ENCODE measurements around the gene NDE1. TPM values are rescaled to one million over a fixed set of nuclear protein-coding genes. Genes with fewer than 3 reads are reported as not detected.
"Not testable (repeated sequence)": the region's sequence is repeated elsewhere in the genome, so short reads cannot be mapped to it uniquely, and the experiment has no call there.

NDE1 gene
- total and polyA plus RNA-seq, 2 donors (not counting 3 experiments of a cell fraction or from before 2014, with no cell fraction given), result 28.0 to 90.2 TPM

GRCh38 chr16:15649311-15649710 lies 734 bp upstream of the NDE1 start:
- H3K9ac ChIP-seq (replicated peaks; ENCODE audit: extremely low read depth, insufficient read depth, low read length), result peak overlapping the region; percentile 48
- H3K4me1 ChIP-seq (ENCODE audit: control insufficient read depth, extremely low read depth, insufficient read depth, low read length), result peaks cover 14% of the 10 kb centered on the region
- H3K4me3 ChIP-seq (replicated peaks in 1 of 3; ENCODE audit: insufficient read depth in 1 of 3, low read depth in 1 of 3, low read length in 3 of 3), result peak overlapping the region in 1 of 3 experiments; percentile 47
- CTCF ChIA-PET; H3K27ac ChIP-seq (ENCODE audit: insufficient read depth, low read depth, low read length); dilution Hi-C loops (cut with MboI; ENCODE audit: extremely low pct_ligation_motif_present, low sequenced_read_pairs); H3K9me3 ChIP-seq (replicated peaks; ENCODE audit: control insufficient read depth, insufficient read depth, low read length); H3K27me3 ChIP-seq (ENCODE audit: control insufficient read depth in 2 of 2, insufficient read depth in 2 of 2, low read length in 2 of 2); BruUV-seq (replicated peaks); intact Hi-C loops (cut with micrococcal nuclease); H4K20me1 ChIP-seq (replicated peaks; ENCODE audit: control insufficient read depth, extremely low read depth, insufficient read depth, low read length); FAIRE-seq; H3K9me1 ChIP-seq (replicated peaks; ENCODE audit: control insufficient read depth, extremely low read depth, insufficient read depth, low read length); POLR2A ChIA-PET; H3K36me3 ChIP-seq (ENCODE audit: control insufficient read depth in 2 of 2, extremely low read depth in 1 of 2, insufficient read depth in 2 of 2, low read length in 2 of 2); DNase-seq (ENCODE audit: low read depth, low spot score): not testable (repeated sequence)
- H3K4me2 ChIP-seq (ENCODE audit: insufficient read depth, low read length), result peak overlapping the region; percentile 53
- H3K79me2 ChIP-seq (ENCODE audit: control insufficient read depth, insufficient read depth, low read length), result peaks cover 41% of the 10 kb centered on the region
- H2AFZ ChIP-seq (ENCODE audit: low read depth, low read length), result peak overlapping the region; percentile 29

DNA sequence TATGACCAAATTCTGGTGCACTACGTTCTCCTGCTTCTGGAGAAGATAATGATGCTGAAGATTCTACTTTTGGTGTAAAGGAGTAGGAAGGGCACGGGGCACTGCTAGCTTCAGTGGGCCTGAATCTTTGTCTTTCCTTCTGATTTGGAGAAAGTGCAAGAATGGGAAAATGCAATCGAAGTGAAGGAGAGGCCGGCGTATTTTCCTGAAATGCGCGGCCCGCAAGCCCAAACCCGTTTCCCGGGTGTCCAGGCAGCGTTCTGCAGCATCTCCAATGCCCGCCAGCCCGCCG lies 372 bp upstream of the NDE1 start:
- Histone ChIP-seq H4K20me1 (replicated peaks; ENCODE audit: control insufficient read depth, extremely low read depth, insufficient read depth, low read length) (no peaks in the 10 kb centered on the region), H3K27me3 (ENCODE audit: control insufficient read depth in 2 of 2, insufficient read depth in 2 of 2, low read length in 2 of 2) (peaks cover 0 to 2% of the 10 kb centered on the region in 2 experiments), H3K79me2 (ENCODE audit: control insufficient read depth, insufficient read depth, low read length) (peaks cover 44% of the 10 kb centered on the region), H3K4me2 (ENCODE audit: insufficient read depth, low read length) (peak overlapping the region; percentile 53), H3K27ac (ENCODE audit: insufficient read depth, low read depth, low read length) (no peak overlapping the region), H3K9ac (replicated peaks; ENCODE audit: extremely low read depth, insufficient read depth, low read length) (peak overlapping the region; percentile 48), H3K9me1 (replicated peaks; ENCODE audit: control insufficient read depth, extremely low read depth, insufficient read depth, low read length) (no peaks in the 10 kb centered on the region), H3K36me3 (ENCODE audit: control insufficient read depth in 2 of 2, extremely low read depth in 1 of 2, insufficient read depth in 2 of 2, low read length in 2 of 2) (no peaks in the 10 kb centered on the region), H3K9me3 (replicated peaks; ENCODE audit: control insufficient read depth, insufficient read depth, low read length) (no peaks in the 10 kb centered on the region), H3K4me3 (replicated peaks in 1 of 3; ENCODE audit: insufficient read depth in 1 of 3, low read depth in 1 of 3, low read length in 3 of 3) (peak overlapping the region; percentile 21 to 47 (median 40)), H2AFZ (ENCODE audit: low read depth, low read length) (peak overlapping the region; percentile 29), H3K4me1 (ENCODE audit: control insufficient read depth, extremely low read depth, insufficient read depth, low read length) (peaks cover 14% of the 10 kb centered on the region)
- POLR2A ChIA-PET, result no interaction called here
- BruUV-seq (replicated peaks), result no TSS peak
- CTCF ChIA-PET, result no interaction called here
- TF ChIP-seq JUN (IDR thresholded peaks at IDR 0.05; ENCODE audit: borderline replicate concordance, insufficient read depth, insufficient read length, low read depth) (no peak), POLR2A (IDR thresholded peaks at IDR 0.05; ENCODE audit: low read depth, low read length) (no peak), GATA2 (IDR thresholded peaks at IDR 0.05; ENCODE audit: insufficient read depth, insufficient read length, low read depth, low read length) (no peak), MYC (IDR thresholded peaks at IDR 0.05; ENCODE audit: low read depth, low read length) (no peak), FOS (IDR thresholded peaks at IDR 0.05; ENCODE audit: borderline replicate concordance, insufficient read depth, low read length) (no peak), POLR2AphosphoS5 (IDR thresholded peaks at IDR 0.05; ENCODE audit: insufficient read depth, low read depth, low read length) (no peak), EZH2 (IDR thresholded peaks at IDR 0.05; ENCODE audit: borderline replicate concordance, low read depth, low read length, severe bottlenecking) (no peak), MAX (IDR thresholded peaks at IDR 0.05; ENCODE audit: insufficient read depth, insufficient read length) (no peak), CTCF (IDR thresholded peaks at IDR 0.05; ENCODE audit: extremely low read depth in 1 of 2, insufficient read depth in 1 of 2, low read depth in 1 of 2, low read length in 2 of 2) (no peak)
- dilution Hi-C loops (cut with MboI; ENCODE audit: extremely low pct_ligation_motif_present, low sequenced_read_pairs), result no loop called here
- no peak for FAIRE-seq
- no peak for DNase-seq (ENCODE audit: low read depth, low spot score)
- intact Hi-C loops (cut with micrococcal nuclease), result loop anchor here (1.0 to 2.0 kb wide), 2 partner anchors 23 to 59 kb away; no protein-coding TSS in a partner anchor

Data from endothelial cell of umbilical vein (primary cell).